Body of pancreas (tissue), 4 donors: Measurements from ENCODE around the gene KIRREL3.

Experiments used
- POLR2A ChIP-seq, 3 donors: fragments of 450-650 bp; IDR thresholded peaks; one replicate each; pipeline ENCODE4 v1.6.1; 2016; ENCODE audit warnings: antibody characterized with exemption in 3 of 3, mild to moderate bottlenecking in 2 of 3
- TF ChIP-seq, protein P1 (sequence below), 7 experiments: fragments of 450-650 bp in 4 of 7; fragments of 200-600 bp in 3 of 7; sonication (generic) in 3 of 7; IDR thresholded peaks; one replicate each; pipeline ENCODE4 v1.5.1; 2016 to 2019; ENCODE audit warnings: antibody characterized with exemption in 7 of 7

DNA sequence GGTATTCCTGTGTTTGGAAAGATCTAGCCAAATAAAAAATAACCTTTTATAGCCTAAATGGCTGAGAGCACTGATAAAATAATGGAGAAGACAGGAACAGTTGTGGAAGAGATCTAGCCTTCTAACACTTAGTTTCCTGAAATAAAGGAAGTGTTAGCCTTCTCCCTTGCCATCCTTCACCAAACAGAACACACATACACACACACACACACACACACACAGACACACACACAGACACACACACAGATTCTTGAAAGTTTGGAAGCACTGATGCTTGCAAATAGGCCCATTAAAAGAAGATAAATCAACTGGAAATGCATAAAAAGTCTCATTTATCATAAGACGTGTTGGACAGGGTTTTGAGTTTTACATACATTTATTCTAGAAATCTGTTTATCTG is 37.5 kb downstream of the KIRREL3 start:
- TF ChIP-seq, protein P1, sequence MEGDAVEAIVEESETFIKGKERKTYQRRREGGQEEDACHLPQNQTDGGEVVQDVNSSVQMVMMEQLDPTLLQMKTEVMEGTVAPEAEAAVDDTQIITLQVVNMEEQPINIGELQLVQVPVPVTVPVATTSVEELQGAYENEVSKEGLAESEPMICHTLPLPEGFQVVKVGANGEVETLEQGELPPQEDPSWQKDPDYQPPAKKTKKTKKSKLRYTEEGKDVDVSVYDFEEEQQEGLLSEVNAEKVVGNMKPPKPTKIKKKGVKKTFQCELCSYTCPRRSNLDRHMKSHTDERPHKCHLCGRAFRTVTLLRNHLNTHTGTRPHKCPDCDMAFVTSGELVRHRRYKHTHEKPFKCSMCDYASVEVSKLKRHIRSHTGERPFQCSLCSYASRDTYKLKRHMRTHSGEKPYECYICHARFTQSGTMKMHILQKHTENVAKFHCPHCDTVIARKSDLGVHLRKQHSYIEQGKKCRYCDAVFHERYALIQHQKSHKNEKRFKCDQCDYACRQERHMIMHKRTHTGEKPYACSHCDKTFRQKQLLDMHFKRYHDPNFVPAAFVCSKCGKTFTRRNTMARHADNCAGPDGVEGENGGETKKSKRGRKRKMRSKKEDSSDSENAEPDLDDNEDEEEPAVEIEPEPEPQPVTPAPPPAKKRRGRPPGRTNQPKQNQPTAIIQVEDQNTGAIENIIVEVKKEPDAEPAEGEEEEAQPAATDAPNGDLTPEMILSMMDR (IDR thresholded peaks at IDR 0.05): no peak
- no peak for TF ChIP-seq POLR2A (IDR thresholded peaks at IDR 0.05)
